Brain microvascular endothelial cell (primary cell): ENCODE measurements around the gene GLRX.

Experiments
- DNase-seq: peaks from one replicate; pipeline ENCODE4 v3.0.0-alpha.2; 2020
- H3K27ac ChIP-seq: fragments of 250-450 bp; sonication (Bioruptor Pico); 2 replicates; pipeline ENCODE4 v1.5.1; 2020; ENCODE audit warnings: mild to moderate bottlenecking, moderate library complexity
- H3K27me3 ChIP-seq: fragments of 250-450 bp; sonication (Bioruptor Pico); replicated peaks from 2 replicates; pipeline ENCODE4 v1.5.1; 2020; ENCODE audit warnings: mild to moderate bottlenecking
- H3K36me3 ChIP-seq: fragments of 250-450 bp; sonication (Bioruptor Pico); replicated peaks from 2 replicates; pipeline ENCODE4 v1.5.1; 2020; ENCODE audit warnings: mild to moderate bottlenecking
- H3K4me3 ChIP-seq: 2 replicates; pipeline ENCODE4 v1.5.1; 2011; ENCODE audit warnings: low read depth, mild to moderate bottlenecking, control low read depth, low read length, moderate library complexity
- in situ Hi-C: cut with HindIII; loops from 2 replicates; pipeline ENCODE4 v1.10.0; 2017; ENCODE audit warnings: low sequenced_read_pairs, low pct_ligation_motif_present
- TF ChIP-seq, protein P1 (sequence below): IDR thresholded peaks from 2 replicates; pipeline ENCODE4 v1.5.1; 2011; ENCODE audit warnings: low read depth, mild to moderate bottlenecking, moderate library complexity, low read length, control low read depth, inconsistent platforms; ENCODE audit errors: missing control alignments

The GLRX gene

DNA sequence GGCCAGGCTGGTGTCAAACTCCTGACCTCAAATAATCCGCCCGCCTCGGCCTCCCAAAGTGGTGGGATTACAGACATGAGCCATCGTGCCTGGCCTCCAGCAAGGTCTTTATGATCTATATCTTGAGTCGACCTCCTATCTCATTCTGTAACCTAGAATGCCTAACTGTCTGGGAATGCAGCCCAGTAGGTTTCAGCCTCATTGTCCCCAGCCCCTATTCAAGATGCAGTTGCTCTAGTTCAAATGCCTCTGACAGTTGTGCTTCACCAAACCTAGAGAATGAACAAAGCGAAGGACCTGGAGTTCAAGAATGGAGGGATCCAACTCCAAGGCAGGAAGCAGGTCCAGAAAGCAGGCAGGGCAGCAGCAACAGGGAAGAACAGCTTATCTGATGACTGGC is 30.8 kb downstream of the GLRX start:
- in situ Hi-C loops: no loop called here
- Histone ChIP-seq H3K27me3 (no peaks in the 10 kb centered on the region), H3K36me3 (peaks cover 37% of the 10 kb centered on the region), H3K27ac (no peak overlapping the region), H3K4me3 (no peak overlapping the region)
- TF ChIP-seq, protein P1, sequence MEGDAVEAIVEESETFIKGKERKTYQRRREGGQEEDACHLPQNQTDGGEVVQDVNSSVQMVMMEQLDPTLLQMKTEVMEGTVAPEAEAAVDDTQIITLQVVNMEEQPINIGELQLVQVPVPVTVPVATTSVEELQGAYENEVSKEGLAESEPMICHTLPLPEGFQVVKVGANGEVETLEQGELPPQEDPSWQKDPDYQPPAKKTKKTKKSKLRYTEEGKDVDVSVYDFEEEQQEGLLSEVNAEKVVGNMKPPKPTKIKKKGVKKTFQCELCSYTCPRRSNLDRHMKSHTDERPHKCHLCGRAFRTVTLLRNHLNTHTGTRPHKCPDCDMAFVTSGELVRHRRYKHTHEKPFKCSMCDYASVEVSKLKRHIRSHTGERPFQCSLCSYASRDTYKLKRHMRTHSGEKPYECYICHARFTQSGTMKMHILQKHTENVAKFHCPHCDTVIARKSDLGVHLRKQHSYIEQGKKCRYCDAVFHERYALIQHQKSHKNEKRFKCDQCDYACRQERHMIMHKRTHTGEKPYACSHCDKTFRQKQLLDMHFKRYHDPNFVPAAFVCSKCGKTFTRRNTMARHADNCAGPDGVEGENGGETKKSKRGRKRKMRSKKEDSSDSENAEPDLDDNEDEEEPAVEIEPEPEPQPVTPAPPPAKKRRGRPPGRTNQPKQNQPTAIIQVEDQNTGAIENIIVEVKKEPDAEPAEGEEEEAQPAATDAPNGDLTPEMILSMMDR: no peak
- no peak for DNase-seq

DNA sequence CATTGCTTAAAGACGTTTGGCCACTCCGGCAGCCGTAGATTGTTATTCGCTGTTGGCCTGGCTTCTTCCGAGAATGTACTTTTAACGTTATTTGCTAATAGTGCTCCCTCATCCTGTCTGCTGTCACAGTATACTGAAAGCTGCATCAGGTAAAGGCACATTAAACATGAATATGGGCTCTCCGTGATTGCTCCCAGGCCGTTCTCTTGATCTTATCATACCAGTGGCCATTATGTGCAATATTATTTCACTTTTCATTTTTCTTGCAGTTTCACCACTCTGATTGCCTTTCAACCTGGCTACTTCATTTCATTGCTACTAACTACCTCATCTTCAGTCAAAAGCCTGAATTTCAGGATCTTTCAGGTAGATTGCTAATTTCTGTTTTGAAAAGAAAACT is 34.0 kb downstream of the GLRX start:
- no peak for DNase-seq
- TF ChIP-seq, protein P1: no peak
- H3K27me3 ChIP-seq: no peaks in the 10 kb centered on the region
- H3K4me3 ChIP-seq: no peak overlapping the region
- peaks cover 52% of the 10 kb centered on the region for H3K36me3 ChIP-seq
- in situ Hi-C loops: no loop called here
- no peak overlapping the region for H3K27ac ChIP-seq

DNA sequence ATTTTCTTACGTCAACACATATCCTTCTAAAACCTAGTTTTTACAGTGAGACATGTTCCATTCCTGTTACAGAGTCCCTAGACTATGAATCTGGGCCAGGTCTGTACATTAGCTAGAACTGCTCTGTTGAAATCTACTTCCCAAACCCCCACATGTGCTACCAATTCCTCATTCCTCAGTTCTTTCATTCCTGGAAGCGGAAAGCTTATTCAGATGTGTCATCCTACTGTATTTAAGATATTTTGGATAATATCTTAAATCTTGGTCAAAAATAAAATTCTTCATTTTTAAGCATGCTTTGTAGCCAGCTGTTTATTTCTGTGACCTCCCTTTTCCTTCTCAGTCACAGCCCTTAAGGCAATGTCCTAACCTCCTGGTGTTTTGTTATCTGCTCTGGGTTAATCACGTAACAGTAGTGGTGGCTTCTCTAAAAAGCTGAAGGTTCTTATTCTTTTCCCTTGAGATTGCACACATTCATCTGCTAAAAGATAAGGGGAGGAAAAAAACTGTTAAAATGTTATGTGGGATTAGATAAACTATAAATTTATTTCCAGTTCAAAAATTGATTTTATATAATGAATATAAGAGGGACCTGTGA is 35.6 kb downstream of the GLRX start:
- no peak for DNase-seq
- Histone ChIP-seq H3K27ac (peak overlapping the region; percentile 17), H3K4me3 (no peak overlapping the region), H3K27me3 (no peaks in the 10 kb centered on the region), H3K36me3 (peaks cover 47% of the 10 kb centered on the region)
- TF ChIP-seq, protein P1: no peak
- in situ Hi-C loops: no loop called here

DNA sequence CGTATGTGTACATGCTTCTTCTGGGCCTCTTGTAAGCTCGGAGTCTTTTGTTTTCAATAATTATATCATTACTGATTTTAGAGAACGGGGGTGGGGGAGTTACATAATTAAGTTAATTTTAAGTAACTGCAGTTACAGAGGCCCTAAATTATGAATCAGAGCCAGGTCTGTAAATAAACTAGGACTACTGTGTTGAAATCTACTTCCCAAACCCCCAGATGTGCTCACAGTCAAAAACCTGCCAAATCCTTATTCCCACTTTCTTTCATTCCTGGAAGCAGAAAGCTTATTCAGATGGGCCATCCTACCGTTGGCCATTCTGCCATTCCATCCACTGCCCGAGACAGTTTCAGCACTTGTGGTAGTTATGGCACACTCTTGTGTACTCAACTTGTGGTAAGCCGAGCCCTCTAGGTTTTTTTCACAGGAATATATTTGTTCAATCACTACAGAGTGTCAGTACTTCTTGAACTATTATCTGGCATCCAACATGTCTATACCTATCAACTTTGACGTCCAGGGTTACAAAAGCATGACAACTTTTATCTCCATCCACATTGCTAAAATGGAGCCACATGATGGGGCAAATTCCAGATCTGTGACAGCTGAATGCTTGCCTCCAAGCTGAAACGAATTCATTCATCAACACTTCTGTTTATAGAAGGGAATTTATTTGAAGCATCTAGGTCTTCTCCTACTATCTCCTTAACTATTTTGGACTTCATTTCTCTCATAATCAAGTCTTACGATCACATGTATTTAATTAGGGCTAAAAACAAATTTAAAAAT is 37.8 kb downstream of the GLRX start:
- in situ Hi-C loops: no loop called here
- no peak for DNase-seq
- Histone ChIP-seq H3K4me3 (no peak overlapping the region), H3K36me3 (peaks cover 33% of the 10 kb centered on the region), H3K27me3 (no peaks in the 10 kb centered on the region), H3K27ac (no peak overlapping the region)
- TF ChIP-seq, protein P1: no peak

DNA sequence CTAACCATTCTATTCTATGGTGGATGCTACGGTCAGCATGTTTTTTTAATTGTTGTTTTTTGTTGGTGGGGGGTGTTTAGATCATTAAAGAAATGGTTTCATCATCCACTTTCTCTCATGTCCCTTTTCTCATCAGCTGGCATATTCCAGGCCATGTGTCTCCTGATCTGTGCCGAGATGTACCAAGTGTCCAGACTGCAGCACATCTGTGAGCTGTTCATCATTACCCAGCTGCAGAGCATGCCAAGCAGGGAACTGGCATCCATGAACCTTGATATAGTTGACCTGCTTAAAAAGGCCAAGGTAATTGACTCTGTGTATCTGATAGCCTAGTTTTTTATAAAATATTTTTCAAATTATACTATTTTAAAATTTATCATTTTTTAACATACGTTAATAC is 38.9 kb downstream of the GLRX start:
- in situ Hi-C loops: no loop called here
- Histone ChIP-seq H3K27ac (no peak overlapping the region), H3K36me3 (peaks cover 31% of the 10 kb centered on the region), H3K4me3 (no peak overlapping the region), H3K27me3 (no peaks in the 10 kb centered on the region)
- TF ChIP-seq, protein P1: no peak
- DNase-seq: no peak
